K562 (cell line): ENCODE data around the gene BCL2L1. TPM values are rescaled to one million over a fixed set of nuclear protein-coding genes. Genes with fewer than 3 reads are reported as not detected.
A peak's percentile ranks its signal among the peaks of the same experiment; 100 is the strongest.

Experiments
- ATAC-seq: fragments of 200-7000 bp; cut with Tn5 transposase; 3 replicates; pipeline ENCODE4 v1.9.1; 2020; ENCODE audit warnings: moderate library complexity
- BruUV-seq: library from RNA; stranded (reverse); fragments of 400-500 nt; replicated peaks from 2 replicates; lab custom pipeline; 2021; lab: Mats Ljungman, UMichigan
- CTCF ChIA-PET: fragments of 300-600 bp; formaldehyde crosslinking; extraction: SDS; loops from one replicate; lab custom pipeline; 2021; ENCODE audit warnings: low intra/inter-chr PET ratio; lab: Yijun Ruan, JAX
- POLR2A ChIA-PET: fragments of 300-600, 350-650 bp; sonication (Branson Sonifier 250); formaldehyde crosslinking; extraction: SDS; loops from one replicate; lab custom pipeline; 2021; ENCODE audit warnings: antibody characterized with exemption, inconsistent platforms; lab: Yijun Ruan, JAX
- DNase-seq, 4 experiments: peaks; one replicate each; pipeline versions ENCODE4 v3.0.0 to v3.0.0-alpha.2; 2011 to 2018; ENCODE audit warnings: low spot score in 3 of 4, mixed read lengths in 3 of 4; ENCODE audit errors: extremely low read depth in 1 of 4
- FAIRE-seq: peaks from 2 replicates; lab custom pipeline; 2011; peaks lifted over from hg19 to GRCh38; lab: Jason Lieb, UNC
- H2AFZ ChIP-seq: 2 replicates; pipeline ENCODE4 v1.6.0; 2011; ENCODE audit warnings: low read depth, low read length, control low read depth, inconsistent platforms
- H3K27ac ChIP-seq: fragments of 200-600 bp; 3 replicates; pipeline ENCODE4 v1.8.0; 2011; ENCODE audit warnings: low read depth, mild to moderate bottlenecking, control low read depth, inconsistent platforms, low read length, moderate library complexity, mixed read lengths; ENCODE audit errors: extremely low read depth
- H3K27me3 ChIP-seq, 2 experiments: fragments of 300-600 bp in 1 of 2; 2 replicates in 1 of 2; 3 replicates in 1 of 2; pipeline versions ENCODE4 v1.6.0 to v1.8.0; 2011; ENCODE audit warnings: inconsistent platforms in 2 of 2, low read length in 2 of 2, mild to moderate bottlenecking in 1 of 2, mixed read lengths in 1 of 2, moderate library complexity in 1 of 2; ENCODE audit not compliant: control insufficient read depth in 2 of 2, insufficient read depth in 2 of 2
- H3K36me3 ChIP-seq: fragments of 300-600 bp; 3 replicates; pipeline ENCODE4 v1.8.0; 2011; ENCODE audit warnings: mild to moderate bottlenecking, low read length, inconsistent platforms; ENCODE audit not compliant: control insufficient read depth, insufficient read depth
- H3K4me1 ChIP-seq, 2 experiments: fragments of 200-600 bp in 1 of 2; replicated peaks in 1 of 2; 2 replicates in 1 of 2; 3 replicates in 1 of 2; pipeline versions ENCODE4 v1.5.1 to v1.8.0; 2011; ENCODE audit warnings: inconsistent platforms in 2 of 2, low read length in 2 of 2, mild to moderate bottlenecking in 1 of 2, mixed read lengths in 1 of 2, moderate library complexity in 1 of 2; ENCODE audit not compliant: control insufficient read depth in 2 of 2, insufficient read depth in 2 of 2
- H3K4me2 ChIP-seq: 2 replicates; pipeline ENCODE4 v1.6.1; 2011; ENCODE audit warnings: low read length, control low read depth, inconsistent platforms, mixed read lengths; ENCODE audit not compliant: insufficient read depth
- H3K4me3 ChIP-seq: fragments of 200-600 bp; sonication (generic), shearing (Covaris generic); 2 replicates; pipeline ENCODE4 v1.5.1; 2016; ENCODE audit warnings: control low read depth, inconsistent platforms
- H3K79me2 ChIP-seq: fragments of 200-600 bp; 3 replicates; pipeline ENCODE4 v1.8.0; 2011; ENCODE audit warnings: low read length, inconsistent platforms; ENCODE audit not compliant: control insufficient read depth, insufficient read depth
- H3K9ac ChIP-seq, 2 experiments: 2 replicates each; pipeline versions ENCODE4 v1.6.0 to v1.6.1; 2011; ENCODE audit warnings: low read depth in 2 of 2, low read length in 2 of 2, control low read depth in 1 of 2, inconsistent platforms in 1 of 2, mild to moderate bottlenecking in 1 of 2, mixed read lengths in 1 of 2; ENCODE audit not compliant: insufficient read depth in 1 of 2
- H3K9me1 ChIP-seq: one replicate; pipeline ENCODE4 v1.6.0; 2011; ENCODE audit warnings: inconsistent platforms, mild to moderate bottlenecking, low read length, moderate library complexity; ENCODE audit not compliant: control insufficient read depth, insufficient read depth
- H3K9me3 ChIP-seq: replicated peaks from 2 replicates; pipeline ENCODE4 v1.5.1; 2011; ENCODE audit warnings: low read depth, low read length, inconsistent platforms; ENCODE audit not compliant: control insufficient read depth, insufficient read depth
- H4K20me1 ChIP-seq: replicated peaks from 2 replicates; pipeline ENCODE4 v1.6.1; 2011; ENCODE audit warnings: low read length, inconsistent platforms, mixed read lengths; ENCODE audit not compliant: control insufficient read depth, insufficient read depth
- CREB1 ChIP-seq, 2 experiments: sonication (generic) in 1 of 2; formaldehyde crosslinking in 1 of 2; IDR thresholded peaks; 2 replicates each; pipeline versions ENCODE4 v1.6.1 to v1.8.0; 2012 to 2022; ENCODE audit warnings: inconsistent platforms in 1 of 2, mild to moderate bottlenecking in 1 of 2, missing genetic modification reagents in 1 of 2, moderate library complexity in 1 of 2
- DMBX1 ChIP-seq: fragments of 250-450 bp; sonication (Bioruptor Pico); IDR thresholded peaks from 2 replicates; pipeline ENCODE4 v1.8.0; 2022; ENCODE audit warnings: inconsistent platforms, mild to moderate bottlenecking, moderate library complexity, borderline replicate concordance
- FOXA1 ChIP-seq: fragments of 450-650 bp; IDR thresholded peaks from 2 replicates; pipeline ENCODE4 v1.6.1; 2016; ENCODE audit warnings: mild to moderate bottlenecking, borderline replicate concordance
- FOXP1 ChIP-seq: sonication (generic); formaldehyde crosslinking; IDR thresholded peaks from 2 replicates; pipeline ENCODE4 v1.8.0; 2022; ENCODE audit warnings: mild to moderate bottlenecking, missing genetic modification reagents
- MXI1 ChIP-seq: IDR thresholded peaks from 2 replicates; pipeline ENCODE4 v1.6.1; 2011; ENCODE audit warnings: low read depth, mild to moderate bottlenecking, improper control_type of control experiment, low read length
- POLR2H ChIP-seq: IDR thresholded peaks from 2 replicates; pipeline ENCODE4 v1.6.1; 2016; ENCODE audit warnings: missing genetic modification characterization, low read depth, mild to moderate bottlenecking, control low read depth, missing compliant biosample characterization, moderate library complexity
- PTTG1 ChIP-seq: fragments of 450-650 bp; IDR thresholded peaks from 2 replicates; pipeline ENCODE4 v1.6.1; 2016; ENCODE audit warnings: low read depth, mild to moderate bottlenecking, missing genetic modification characterization, missing compliant biosample characterization
- RBFOX2 ChIP-seq: fragments of 200-400 bp; formaldehyde crosslinking; IDR thresholded peaks from 2 replicates; pipeline ENCODE4 v1.6.1; 2017; ENCODE audit warnings: low read depth, mild to moderate bottlenecking, low read length, moderate library complexity
- ZBTB33 ChIP-seq: sonication (generic); formaldehyde crosslinking; IDR thresholded peaks from 2 replicates; pipeline ENCODE4 v1.8.1; 2023; ENCODE audit warnings: mild to moderate bottlenecking, missing genetic modification reagents
- ZKSCAN3 ChIP-seq: fragments of 250-450 bp; sonication (Bioruptor Pico); IDR thresholded peaks from 2 replicates; pipeline ENCODE4 v1.4.0; 2020
- ZNF212 ChIP-seq: fragments of 450-650 bp; formaldehyde crosslinking; IDR thresholded peaks from 2 replicates; pipeline ENCODE4 v1.4.0; 2020; ENCODE audit warnings: mild to moderate bottlenecking
- ZNF347 ChIP-seq: fragments of 450-650 bp; formaldehyde crosslinking; IDR thresholded peaks from 2 replicates; pipeline ENCODE4 v1.4.0; 2020; ENCODE audit warnings: low read depth, mild to moderate bottlenecking, moderate library complexity
- ZNF592 ChIP-seq: fragments of 450-650 bp; IDR thresholded peaks from 2 replicates; pipeline ENCODE4 v1.6.1; 2017; ENCODE audit warnings: antibody characterized with exemption, mild to moderate bottlenecking
- WGBS: fragments of 100-300 bp; shearing (Covaris generic); methylation state at CpG from one replicate; pipeline ENCODE4 v1.1.6; 2016; ENCODE audit warnings: low coverage, mixed read lengths; ENCODE audit not compliant: insufficient coverage; ENCODE audit errors: missing lambda C conversion rate; 5-methylcytosine and 5-hydroxymethylcytosine counted together
- in situ Hi-C: fragments of 300-500 bp; cut with MboI; formaldehyde crosslinking; loops from 4 replicates; pipeline ENCODE4 v1.15.0; 2018; ENCODE audit warnings: inconsistent platforms, mixed read lengths
- intact Hi-C: fragments of 100-400 bp; cut with micrococcal nuclease; formaldehyde crosslinking; loops from 2 replicates; pipeline ENCODE4 v1.14.2; 2022
- polyA plus RNA-seq, 8 experiments: library from polyadenylated mRNA; depleted of rRNA in 4 of 8; stranded (reverse) in 5 of 8; unstranded in 3 of 8; fragments of >200 nt; fragmentation: Nextera tagmentation in 2 of 8; fragmentation: Illumina TruSeq in 1 of 8; extraction: Ambion mirVana in 2 of 8; extraction: Trizol in 1 of 8; gene quantifications; 2 replicates each; pipeline versions ENCODE4 v1.2.1 to v1.2.3, GENCODE V29; 2011 to 2014; ENCODE audit warnings: inconsistent platforms in 1 of 8, missing spikeins in 1 of 8
- total RNA-seq, 7 experiments: library from RNA; depleted of rRNA in 6 of 7; stranded (reverse); fragments of >200 nt in 6 of 7; fragmentation: Illumina TruSeq in 2 of 7; extraction: Trizol in 2 of 7; gene quantifications; 2 replicates each; pipeline versions ENCODE4 v1.2.1 to v1.2.3, GENCODE V29; 2011 to 2021; ENCODE audit warnings: low replicate concordance in 1 of 7

The BCL2L1 gene
- total and polyA plus RNA-seq, 9 of the 15 experiments (the other 6 are each of a cell fraction or from before 2014, with no cell fraction given), result 3.3 to 182 (median 120) TPM

GRCh38 chr20:31699801-31700728, 22.6 kb downstream of the BCL2L1 start:
- H3K9ac ChIP-seq, result peak overlapping the region in 1 of 2 experiments; percentile 4; a peak in 1 of 4 replicates
- no peak for DNase-seq
- 85% methylated on average over 7 of the region's 7 CpGs for WGBS
- H3K4me1 ChIP-seq, result peaks cover 21 to 60% of the 10 kb centered on the region in 2 experiments
- ChIA-PET CTCF (no interaction called here), POLR2A (interaction anchor here (0.7 to 3.8 kb wide), 9 partner anchors 10 to 449 kb away, joined by 3 to 23 read pairs (median 4); no protein-coding TSS in a partner anchor)
- no peak overlapping the region for H3K4me3 ChIP-seq
- no peaks in the 10 kb centered on the region for H3K9me3 ChIP-seq
- H3K36me3 ChIP-seq, result peaks cover 79% of the 10 kb centered on the region
- no peaks in the 10 kb centered on the region for H3K9me1 ChIP-seq
- ATAC-seq, result no peak
- peak overlapping the region; percentile 44 for H3K4me2 ChIP-seq
- no TSS peak for BruUV-seq
- FAIRE-seq, result no peak
- no peaks in the 10 kb centered on the region for H4K20me1 ChIP-seq
- no peaks in the 10 kb centered on the region for H3K27me3 ChIP-seq
- H3K27ac ChIP-seq, result peak overlapping the region; percentile 51
- intact Hi-C loops, result no loop called here
- peaks cover 97% of the 10 kb centered on the region for H3K79me2 ChIP-seq
- in situ Hi-C loops, result no loop called here
- no peak overlapping the region for H2AFZ ChIP-seq
- TF ChIP-seq MXI1 (no peak), ZNF347 (CRISPR knock-in tag) (no peak), ZNF592 (0 out of 2 replicates have a peak, but pooled peaks have one; percentile 24), FOXA1 (no peak), ZKSCAN3 (CRISPR knock-in tag) (no peak), DMBX1 (CRISPR knock-in tag) (peak; percentile 57; the same call in 1 of the 2 replicates), FOXP1 (CRISPR knock-in tag) (no peak), CREB1 (IDR thresholded peaks at IDR 0.05) (no peak), CREB1 (CRISPR knock-in tag; IDR thresholded peaks at IDR 0.05) (no peak), ZBTB33 (CRISPR knock-in tag) (no peak), PTTG1 (tag) (0 out of 2 replicates have a peak, but pooled peaks have one; percentile 17), ZNF212 (CRISPR knock-in tag) (no peak), POLR2H (peak; percentile 21; the same call in 1 of the 2 replicates), RBFOX2 (0 out of 2 replicates have a peak, but pooled peaks have one; percentile 5)
